Measurements from ENCODE around the gene WHRN. TPM values are rescaled to one million over a fixed set of nuclear protein-coding genes. Genes with fewer than 3 reads are reported as not detected.

Gene WHRN
- total and polyA plus RNA-seq, 2 of the 13 experiments (the other 11 are each of a cell fraction or from before 2014, with no cell fraction given): 2.3 to 5.3 TPM

- 28% methylated on average over 12 of the region's 15 CpGs for WGBS (ENCODE audit: low lambda C conversion rate)
- TF ChIP-seq ZNF430 (CRISPR knock-in tag; IDR thresholded peaks at IDR 0.05): peak; percentile 63; the same call in 1 of the 2 replicates
- TF ChIP-seq STAT6 (CRISPR knock-in tag; IDR thresholded peaks at IDR 0.05; ENCODE audit: borderline replicate concordance): no peak
- TF ChIP-seq ETV5 (CRISPR knock-in tag; IDR thresholded peaks at IDR 0.05; ENCODE audit: borderline replicate concordance): 0 out of 2 replicates have a peak, but pooled peaks have one; percentile 21
- no peak for TF ChIP-seq CREM (IDR thresholded peaks at IDR 0.05)
- no peak for TF ChIP-seq CREM (CRISPR knock-in tag; IDR thresholded peaks at IDR 0.05)
- peak; percentile 53; the same call in 1 of the 2 replicates for TF ChIP-seq SALL1 (CRISPR knock-in tag; IDR thresholded peaks at IDR 0.05)
- 0 out of 2 replicates have a peak, but pooled peaks have one; percentile 19 for TF ChIP-seq PATZ1 (CRISPR knock-in tag; IDR thresholded peaks at IDR 0.05)
- peak; percentile 75; the same call in 1 of the 2 replicates for TF ChIP-seq ZFP91 (CRISPR knock-in tag; IDR thresholded peaks at IDR 0.05; ENCODE audit: borderline replicate concordance)
- TF ChIP-seq ZNF280B (CRISPR knock-in tag; IDR thresholded peaks at IDR 0.05; ENCODE audit: borderline replicate concordance): 0 out of 2 replicates have a peak, but pooled peaks have one; percentile 68
- TF ChIP-seq ZNF724P (CRISPR knock-in tag; IDR thresholded peaks at IDR 0.05; ENCODE audit: borderline replicate concordance): 0 out of 2 replicates have a peak, but pooled peaks have one; percentile 38
- no peak for TF ChIP-seq HOXA5 (CRISPR knock-in tag; IDR thresholded peaks at IDR 0.05)
- no peak for TF ChIP-seq ZNF839 (CRISPR knock-in tag; IDR thresholded peaks at IDR 0.05; ENCODE audit: borderline replicate concordance)
Observed at GRCh38 chr9:114405294-114406034, 99.8 kb downstream of the WHRN start.

More at GRCh38 chr9:114405294-114406034, 99.8 kb downstream of the WHRN start:
- Histone ChIP-seq H3K9ac (ENCODE audit: insufficient read depth, low read depth, low read length) (no peak overlapping the region), H3K4me2 (ENCODE audit: low read depth, low read length) (no peak overlapping the region), H3K4me3 (replicated peaks in 1 of 3; ENCODE audit: insufficient read depth in 1 of 3, low read depth in 2 of 3, low read length in 3 of 3) (no peak overlapping the region), H4K20me1 (ENCODE audit: insufficient read depth, low read length) (no peaks in the 10 kb centered on the region), H3K4me1 (ENCODE audit: insufficient read depth, low read length) (peaks cover 29% of the 10 kb centered on the region), H3K36me3 (replicated peaks in 1 of 2; ENCODE audit: control insufficient read depth in 1 of 2, insufficient read depth in 2 of 2, low read length in 2 of 2) (no peaks in the 10 kb centered on the region), H3K79me2 (ENCODE audit: insufficient read depth, low read length) (no peaks in the 10 kb centered on the region), H3K9me3 (ENCODE audit: low read length) (no peaks in the 10 kb centered on the region), H3K27ac (ENCODE audit: extremely low read length, insufficient read depth, low read length) (no peak overlapping the region), H3K27me3 (ENCODE audit: control insufficient read depth in 1 of 2, insufficient read depth in 2 of 2, low read length in 2 of 2) (no peaks in the 10 kb centered on the region), H2AFZ (ENCODE audit: low read length) (no peak overlapping the region)
- intact Hi-C loops (cut with micrococcal nuclease; ENCODE audit: unreplicated experiment) (loop anchor here (1.0 to 10.0 kb wide), 5 partner anchors 102 to 1829 kb away; no protein-coding TSS in a partner anchor), in situ Hi-C loops (cut with HindIII; ENCODE audit: extremely low pct_ligation_motif_present, low pct_unique_long_range_greater_than_20kb) (loop anchor here (10.0 to 25.0 kb wide), 3 partner anchors 99 to 507 kb away; partner anchors contain the start of genes TEX53 and WHRN)
- ATAC-seq (peak; percentile 88), DNase-seq (ENCODE audit: low spot score) (peak; percentile 72), FAIRE-seq (peak; percentile 70)
- BruUV-seq (replicated peaks): no TSS peak
- ChIA-PET CTCF (ENCODE audit: low intra/inter-chr PET ratio, low total read pairs) (interaction anchor here (0.8 to 1.5 kb wide), 5 partner anchors 67 to 256 kb away, joined by 3 to 25 read pairs (median 4); no protein-coding TSS in a partner anchor), POLR2A (interaction anchor here (0.6 to 1.2 kb wide), 4 partner anchors 10 to 247 kb away, joined by 3 to 10 read pairs (median 4); no protein-coding TSS in a partner anchor)

Data from HepG2 (cell line).